Esophagus squamous epithelium (tissue), 5 donors: ENCODE measurements around the gene NLGN1. TPM values are rescaled to one million over a fixed set of nuclear protein-coding genes. Genes with fewer than 3 reads are reported as not detected.

Experiments used
- DNase-seq: peaks from one replicate; lab custom pipeline; 2025; lab: John Stamatoyannopoulos, UW
- H3K27ac ChIP-seq, 4 donors: fragments of 200-600 bp; sonication (generic); one replicate each; pipeline ENCODE4 v1.5.1; 2016 to 2019; ENCODE audit warnings: mild to moderate bottlenecking in 1 of 4
- H3K27me3 ChIP-seq, 4 donors: fragments of 200-600 bp; sonication (generic); 1 replicate in 3 of 4; 2 replicates in 1 of 4; pipeline versions ENCODE4 v1.5.1 to v1.6.0; 2017 to 2021; ENCODE audit warnings: antibody characterized with exemption in 1 of 4
- H3K36me3 ChIP-seq, 3 donors: fragments of 200-600 bp; sonication (generic); one replicate each; pipeline ENCODE4 v1.5.1; 2016 to 2019
- H3K4me1 ChIP-seq, 3 donors: fragments of 200-600 bp; sonication (generic); one replicate each; pipeline ENCODE4 v1.5.1; 2017 to 2019
- H3K4me3 ChIP-seq, 4 donors: fragments of 200-600 bp; sonication (generic); 1 replicate in 3 of 4; 2 replicates in 1 of 4; pipeline ENCODE4 v1.5.1; 2016 to 2019; ENCODE audit warnings: mild to moderate bottlenecking in 2 of 4, moderate library complexity in 1 of 4
- H3K9me3 ChIP-seq, 3 donors: fragments of 200-600 bp; sonication (generic); one replicate each; pipeline ENCODE4 v1.5.1; 2016 to 2019
- POLR2A ChIP-seq, 4 donors: fragments of 450-650 bp; IDR thresholded peaks; one replicate each; pipeline ENCODE4 v1.6.1; 2017; ENCODE audit warnings: antibody characterized with exemption in 4 of 4, mild to moderate bottlenecking in 4 of 4, moderate library complexity in 3 of 4
- WGBS, 2 donors: methylation state at CpG; one replicate each; pipeline ENCODE4 v1.1.5; 2018; 5-methylcytosine and 5-hydroxymethylcytosine counted together
- intact Hi-C: fragments of 100-400 bp; cut with DNase I; formaldehyde crosslinking; loops from one replicate; pipeline ENCODE4 v1.15.0; 2022
- total RNA-seq, 4 donors: library from RNA; depleted of rRNA; stranded (reverse); fragments of >200 nt; gene quantifications; one replicate each; pipeline ENCODE4 v1.1.0, GENCODE V29; 2016
- TF ChIP-seq, protein P1 (sequence below), 6 experiments: fragments of 450-650 bp in 4 of 6; fragments of 200-600 bp in 2 of 6; sonication (generic) in 2 of 6; IDR thresholded peaks; one replicate each; pipeline ENCODE4 v1.5.1; 2016 to 2019; ENCODE audit warnings: antibody characterized with exemption in 6 of 6, mild to moderate bottlenecking in 4 of 6, moderate library complexity in 4 of 6
- donor health status: DM: yes; HTN: yes; CAD: no.

Gene NLGN1
- total RNA-seq, 4 donors from 2014 or later: 0.34 to 12.6 (median 2.9) TPM

- intact Hi-C loops: no loop called here
- Histone ChIP-seq H3K27ac (no peak overlapping the region), H3K36me3 (no peaks in the 10 kb centered on the region), H3K27me3 (no peaks in the 10 kb centered on the region), H3K9me3 (no peaks in the 10 kb centered on the region), H3K4me1 (no peaks in the 10 kb centered on the region), H3K4me3 (no peak overlapping the region)
- whole genome bisulfite sequencing, 2 donors: 89 to 98% methylated on average over 2 of the region's 2 CpGs
- TF ChIP-seq, protein P1, sequence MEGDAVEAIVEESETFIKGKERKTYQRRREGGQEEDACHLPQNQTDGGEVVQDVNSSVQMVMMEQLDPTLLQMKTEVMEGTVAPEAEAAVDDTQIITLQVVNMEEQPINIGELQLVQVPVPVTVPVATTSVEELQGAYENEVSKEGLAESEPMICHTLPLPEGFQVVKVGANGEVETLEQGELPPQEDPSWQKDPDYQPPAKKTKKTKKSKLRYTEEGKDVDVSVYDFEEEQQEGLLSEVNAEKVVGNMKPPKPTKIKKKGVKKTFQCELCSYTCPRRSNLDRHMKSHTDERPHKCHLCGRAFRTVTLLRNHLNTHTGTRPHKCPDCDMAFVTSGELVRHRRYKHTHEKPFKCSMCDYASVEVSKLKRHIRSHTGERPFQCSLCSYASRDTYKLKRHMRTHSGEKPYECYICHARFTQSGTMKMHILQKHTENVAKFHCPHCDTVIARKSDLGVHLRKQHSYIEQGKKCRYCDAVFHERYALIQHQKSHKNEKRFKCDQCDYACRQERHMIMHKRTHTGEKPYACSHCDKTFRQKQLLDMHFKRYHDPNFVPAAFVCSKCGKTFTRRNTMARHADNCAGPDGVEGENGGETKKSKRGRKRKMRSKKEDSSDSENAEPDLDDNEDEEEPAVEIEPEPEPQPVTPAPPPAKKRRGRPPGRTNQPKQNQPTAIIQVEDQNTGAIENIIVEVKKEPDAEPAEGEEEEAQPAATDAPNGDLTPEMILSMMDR (IDR thresholded peaks at IDR 0.05): no peak
- no peak for TF ChIP-seq POLR2A (IDR thresholded peaks at IDR 0.05)
- DNase-seq: no peak
Observed at GRCh38 chr3:173730391-173730790, 332.8 kb downstream of the NLGN1 start.

GRCh38 chr3:173732237-173732636, 334.7 kb downstream of the NLGN1 start:
- no peak overlapping the region for H3K4me3 ChIP-seq
- WGBS, 2 donors: 34 to 68% methylated on average over 4 of the region's 4 CpGs
- H3K27me3 ChIP-seq: no peaks in the 10 kb centered on the region
- H3K36me3 ChIP-seq: no peaks in the 10 kb centered on the region
- intact Hi-C loops: no loop called here
- TF ChIP-seq POLR2A (IDR thresholded peaks at IDR 0.05): no peak
- no peaks in the 10 kb centered on the region for H3K9me3 ChIP-seq
- no peak for DNase-seq
- H3K4me1 ChIP-seq: no peaks in the 10 kb centered on the region
- no peak overlapping the region for H3K27ac ChIP-seq

DNA sequence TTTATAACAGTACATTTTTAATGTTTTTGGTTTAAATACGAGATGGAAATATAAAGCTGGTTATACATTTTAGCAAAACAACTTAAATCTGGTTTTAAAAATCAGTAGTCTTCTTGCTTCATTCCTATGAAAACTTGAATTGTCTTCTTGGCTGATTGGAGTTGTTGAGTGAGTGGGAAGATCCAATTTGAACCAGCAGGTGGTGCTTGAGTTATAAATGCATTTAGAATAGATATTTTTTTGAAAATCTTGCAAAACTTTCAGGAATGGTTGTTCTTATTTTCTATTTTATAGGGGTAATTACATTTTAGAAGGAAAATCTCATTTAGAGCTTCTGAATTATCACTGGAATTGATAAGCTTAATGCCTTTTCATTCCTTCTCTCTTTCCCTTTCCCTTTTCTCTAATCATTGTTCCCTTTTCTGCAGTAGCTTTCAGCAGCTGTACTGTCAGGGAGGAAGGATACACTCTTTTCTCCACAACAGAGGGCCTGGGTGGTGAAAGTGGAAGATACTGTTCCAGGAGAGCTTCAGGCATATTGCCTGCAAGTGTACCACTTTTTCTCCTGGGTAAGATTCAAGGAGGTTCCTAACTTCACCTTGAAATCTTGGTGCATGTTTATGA, 335.6 kb downstream of the NLGN1 start:
- TF ChIP-seq, protein P1 (IDR thresholded peaks at IDR 0.05): peak in 1 of 6 experiments; percentile 14
- TF ChIP-seq POLR2A (IDR thresholded peaks at IDR 0.05): no peak
- Histone ChIP-seq H3K27ac (no peak overlapping the region), H3K27me3 (no peaks in the 10 kb centered on the region), H3K4me1 (no peaks in the 10 kb centered on the region), H3K4me3 (no peak overlapping the region), H3K36me3 (no peaks in the 10 kb centered on the region), H3K9me3 (no peaks in the 10 kb centered on the region)
- intact Hi-C loops: no loop called here
- no peak for DNase-seq
- 41 to 44% methylated on average over 1 of the region's 1 CpG for WGBS, 2 donors

DNA sequence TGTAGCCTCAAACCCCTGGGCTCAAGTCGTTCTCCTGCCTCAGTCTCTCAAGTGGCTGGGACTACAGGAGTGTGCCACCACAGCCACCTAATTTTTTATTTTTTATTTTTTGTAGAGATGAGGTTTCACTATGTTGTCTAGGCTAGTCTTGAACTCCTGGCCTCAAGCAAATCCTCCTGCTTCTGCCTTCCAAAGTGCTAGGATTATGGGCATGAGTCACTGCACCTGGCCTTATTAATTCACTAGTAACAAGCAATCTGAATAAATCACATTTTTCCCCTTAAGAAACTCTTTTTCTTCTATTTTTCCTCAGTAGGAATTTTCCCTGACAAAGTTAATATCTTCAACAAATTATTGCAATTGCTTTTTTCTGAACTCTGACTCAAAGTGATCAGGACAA, 336.9 kb downstream of the NLGN1 start:
- Histone ChIP-seq H3K9me3 (no peaks in the 10 kb centered on the region), H3K4me3 (no peak overlapping the region), H3K4me1 (no peaks in the 10 kb centered on the region), H3K36me3 (no peaks in the 10 kb centered on the region), H3K27ac (no peak overlapping the region), H3K27me3 (no peaks in the 10 kb centered on the region)
- no peak for DNase-seq
- TF ChIP-seq, protein P1 (IDR thresholded peaks at IDR 0.05): no peak
- no peak for TF ChIP-seq POLR2A (IDR thresholded peaks at IDR 0.05)
- WGBS, 2 donors: 67 to 71% methylated on average over 1 of the region's 1 CpG
- intact Hi-C loops: no loop called here

DNA sequence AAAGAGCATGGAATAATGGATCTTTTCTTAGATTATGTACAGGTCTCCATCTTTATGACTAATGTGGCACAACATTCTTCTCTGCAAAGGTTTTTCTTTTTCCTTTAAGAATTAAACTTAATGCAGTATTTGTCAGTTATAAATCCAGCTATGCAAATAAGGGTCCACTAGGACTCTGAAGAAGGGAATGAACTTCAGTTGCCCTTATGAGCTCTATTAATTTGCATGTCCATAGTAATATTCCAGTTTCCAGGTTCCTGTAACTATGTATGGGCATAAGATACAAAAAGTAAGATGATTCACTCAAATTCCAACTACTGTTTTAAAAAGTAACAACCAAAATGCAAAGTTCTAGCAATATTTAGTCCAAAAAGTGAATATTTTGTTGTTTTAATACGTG, 337.4 kb downstream of the NLGN1 start:
- H3K9me3 ChIP-seq: no peaks in the 10 kb centered on the region
- no peak overlapping the region for H3K4me3 ChIP-seq
- H3K27me3 ChIP-seq: no peaks in the 10 kb centered on the region
- TF ChIP-seq, protein P1 (IDR thresholded peaks at IDR 0.05): no peak
- no peak for TF ChIP-seq POLR2A (IDR thresholded peaks at IDR 0.05)
- no peaks in the 10 kb centered on the region for H3K4me1 ChIP-seq
- no peaks in the 10 kb centered on the region for H3K36me3 ChIP-seq
- 33 to 34% methylated on average over 1 of the region's 1 CpG for WGBS, 2 donors
- no peak for DNase-seq
- H3K27ac ChIP-seq: no peak overlapping the region
- intact Hi-C loops: no loop called here
